HCEC 1CT (cell line): ENCODE data around the gene GDF7.

Experiments used
- DNase-seq: peaks from one replicate; pipeline ENCODE4 v3.0.0-alpha.2; 2017

GDF7 gene

DNA sequence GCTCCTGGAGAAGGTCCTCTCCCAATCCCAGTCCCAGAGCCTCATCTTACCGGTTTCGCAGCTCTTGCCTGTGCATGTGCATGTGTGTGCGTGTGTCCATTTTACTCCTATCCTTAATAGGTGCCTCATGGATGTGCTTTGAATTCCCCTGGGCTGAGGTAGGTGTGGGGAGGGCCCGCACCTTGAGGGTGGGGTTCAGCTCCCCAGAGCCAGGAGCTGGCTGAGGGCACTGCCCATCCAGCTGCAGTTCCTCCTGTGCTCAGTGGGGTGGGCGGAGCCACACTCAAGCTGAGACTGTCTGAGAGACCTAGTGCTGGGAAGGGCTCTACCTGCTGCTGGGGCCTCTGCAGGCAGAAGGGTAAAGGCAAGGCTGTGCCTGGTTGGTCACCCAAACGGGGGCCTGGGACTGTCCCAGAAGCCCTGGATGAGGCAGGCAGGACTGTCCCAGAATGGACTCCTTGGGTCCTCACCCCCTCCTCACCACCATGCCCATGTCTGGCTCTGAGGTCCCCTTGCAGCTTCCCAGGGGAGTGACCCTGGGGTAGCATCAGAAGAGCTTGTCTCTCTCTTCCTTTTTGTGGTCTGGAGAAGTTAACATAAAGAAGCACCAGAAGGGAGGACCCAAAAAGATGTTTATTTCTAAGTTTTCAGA, 8.9 kb downstream of the GDF7 start:
- DNase-seq = no peak

DNA sequence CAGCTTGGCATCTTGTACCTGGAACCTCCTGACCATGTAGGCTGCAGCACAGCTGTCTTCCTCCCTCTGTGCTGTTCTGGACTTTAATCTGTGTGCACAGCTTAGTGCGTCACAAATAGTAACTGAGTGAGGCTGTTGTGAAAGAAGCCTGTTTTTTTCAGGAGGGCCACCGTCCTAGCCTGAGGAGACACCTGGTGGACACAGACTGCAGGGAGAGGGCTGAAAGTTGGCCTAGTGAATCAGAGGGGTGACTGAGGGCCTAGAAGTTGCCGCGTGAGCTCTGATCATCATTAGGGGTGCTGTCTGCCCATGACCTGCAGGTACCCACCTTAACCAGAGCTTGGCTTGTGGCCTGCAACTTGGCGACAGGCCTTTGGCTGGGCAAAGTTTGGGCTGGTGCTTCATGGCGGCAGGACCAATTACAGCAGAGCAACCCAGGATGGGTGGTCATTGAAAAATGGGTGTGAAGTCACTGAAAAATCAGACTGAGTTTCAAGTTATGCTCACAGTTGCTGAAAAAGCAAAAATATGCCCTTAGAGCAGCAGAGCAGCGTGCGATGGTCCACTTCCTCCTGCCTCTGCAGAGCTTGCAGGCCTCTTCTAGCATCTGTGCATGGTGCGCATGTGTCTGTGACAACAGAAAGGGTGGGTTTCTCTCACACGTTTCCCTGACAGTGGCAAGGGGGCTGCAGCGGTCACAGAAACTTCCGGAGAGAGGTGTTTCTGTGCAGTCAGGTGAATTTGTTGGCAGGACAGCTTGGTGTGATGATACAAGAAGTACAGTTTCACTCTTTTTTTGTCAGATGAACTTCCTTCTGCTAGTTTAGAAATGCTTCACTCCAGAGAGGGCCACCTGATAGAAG, 9.6 kb downstream of the GDF7 start:
- DNase-seq = no peak

DNA sequence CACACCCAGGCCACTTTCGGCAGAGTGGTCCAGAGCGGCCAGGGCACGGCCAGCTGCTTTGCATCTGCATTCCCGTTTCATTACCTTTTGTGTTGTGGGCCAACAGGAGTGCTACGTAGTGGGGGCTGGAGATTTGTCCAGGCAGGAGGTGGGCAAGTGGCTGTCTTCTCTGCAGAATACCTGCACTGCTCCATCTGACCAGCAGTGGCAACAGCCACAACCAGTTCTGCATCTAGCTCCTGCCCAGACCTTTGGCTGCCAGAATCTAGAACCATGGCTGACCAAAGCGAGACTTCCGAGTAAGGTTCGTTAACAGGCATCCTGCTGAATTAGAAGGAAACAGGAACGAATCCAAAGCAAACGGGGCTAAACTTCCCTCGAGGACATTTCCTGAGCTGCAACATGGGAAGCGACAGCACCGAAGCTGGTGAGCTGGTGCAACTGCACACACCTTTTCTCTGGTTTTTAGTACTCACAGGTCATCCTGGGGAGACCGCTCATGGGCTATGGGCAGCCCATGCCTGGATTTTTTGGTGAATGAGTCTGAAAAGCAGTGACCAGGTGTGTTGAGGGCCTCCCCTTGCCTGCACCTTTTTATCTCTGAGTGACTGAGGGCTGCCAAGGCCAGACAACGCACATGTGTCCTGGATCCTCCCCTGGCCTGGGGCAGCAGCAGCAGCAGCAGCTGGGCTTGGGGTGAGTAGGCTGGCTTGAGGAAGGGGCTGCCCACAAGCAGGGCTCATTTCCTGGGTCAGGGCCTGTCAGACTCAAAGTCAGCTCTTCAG, 10.5 kb downstream of the GDF7 start:
- DNase-seq = no peak

DNA sequence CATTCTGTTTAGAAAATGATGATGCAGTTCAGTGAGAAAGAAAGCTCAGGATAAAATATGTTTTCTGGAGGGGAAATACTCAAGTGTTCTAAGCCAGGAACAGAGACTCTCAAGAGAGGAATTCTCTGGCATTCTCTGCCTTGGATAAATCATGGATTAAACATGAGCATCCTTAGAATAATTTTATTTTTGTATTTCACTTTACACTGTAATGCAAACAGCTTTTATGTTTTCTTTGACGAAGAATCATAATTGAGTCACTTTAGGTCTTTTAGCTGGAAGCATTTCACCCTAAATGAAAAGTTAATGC, 11.1 kb downstream of the GDF7 start:
- DNase-seq = no peak

DNA sequence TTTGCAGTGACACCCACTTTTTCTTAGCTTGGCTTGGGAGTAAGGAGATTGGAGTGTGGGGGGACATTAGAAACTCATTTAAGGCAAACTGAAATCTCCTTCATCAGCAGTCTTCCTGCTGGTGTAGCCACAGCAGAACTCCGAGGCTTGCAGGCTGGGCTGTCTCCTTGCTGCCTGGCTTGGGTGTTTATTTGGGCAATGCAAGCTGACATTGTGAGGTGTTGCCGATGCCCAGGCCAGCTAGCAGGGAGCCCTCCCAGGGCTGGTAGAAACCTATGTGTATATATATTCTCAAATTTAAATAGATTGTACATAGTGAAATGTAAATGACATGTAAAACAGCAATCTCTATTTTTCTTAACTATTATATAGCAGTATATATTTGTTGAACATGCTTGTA, 11.8 kb downstream of the GDF7 start:
- no peak for DNase-seq

DNA sequence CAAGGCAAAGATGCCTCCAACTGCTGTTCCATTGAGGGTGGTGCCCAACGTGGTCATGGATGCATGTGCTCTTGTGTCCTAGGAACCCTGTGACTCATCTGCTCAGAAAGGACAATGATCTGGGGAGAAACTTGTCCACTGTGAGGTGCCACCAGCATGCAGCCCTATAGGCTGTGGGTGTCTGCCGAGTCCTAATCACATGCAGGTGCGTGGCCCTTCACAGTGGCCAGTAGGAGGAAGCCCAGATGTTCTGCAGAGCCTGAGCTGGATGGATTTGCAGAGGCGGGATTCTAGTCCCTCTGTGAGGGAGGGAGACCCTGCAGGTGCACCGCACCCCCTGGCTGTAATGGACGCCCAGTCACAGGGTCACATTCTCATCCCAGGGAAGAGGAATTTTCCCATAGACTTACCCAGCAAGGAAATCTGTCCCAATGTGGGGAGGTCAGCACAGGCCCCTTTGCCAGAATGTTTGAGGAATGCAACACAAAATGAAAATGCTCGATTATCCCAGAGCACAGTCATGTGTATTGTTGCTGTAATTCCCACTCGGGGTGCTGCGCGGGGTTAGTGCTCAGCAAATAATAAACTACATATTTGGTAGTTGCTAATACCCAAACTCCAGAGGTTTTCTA, 13.9 kb downstream of the GDF7 start:
- DNase-seq = no peak

DNA sequence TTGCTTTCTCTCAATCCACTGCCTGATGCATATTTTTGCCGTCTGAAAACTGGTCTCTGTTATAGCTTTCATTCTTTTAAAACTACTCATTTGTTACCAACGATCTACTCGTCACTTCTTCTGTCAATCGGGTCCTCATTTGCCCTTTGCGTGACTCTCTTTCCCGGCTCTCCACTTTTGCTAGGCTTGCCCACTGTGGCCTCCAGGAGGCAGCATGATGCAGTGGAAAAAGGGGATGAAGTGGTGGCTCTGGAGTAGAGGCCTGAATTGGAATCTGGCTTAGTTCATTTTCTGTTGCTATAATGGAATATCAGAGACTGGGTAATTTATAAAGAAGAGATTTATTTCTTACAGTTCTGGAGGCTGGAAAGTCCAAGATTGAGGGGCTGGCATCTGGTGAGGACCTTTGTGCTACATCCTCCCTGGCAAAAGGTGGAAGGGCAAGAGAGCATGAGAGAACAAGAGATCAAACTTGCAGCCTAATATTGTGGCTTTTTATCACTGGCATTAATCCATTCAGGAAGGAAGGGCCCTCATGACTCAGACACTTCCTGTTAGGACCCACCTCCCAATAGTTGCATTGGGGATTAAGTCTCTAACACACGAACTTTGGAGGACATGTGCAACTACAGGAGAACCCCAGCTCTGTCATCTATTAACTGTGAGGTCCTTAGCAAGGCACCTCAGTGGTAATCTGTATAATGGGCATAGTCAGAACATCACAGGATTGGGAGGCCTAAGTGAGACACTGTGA, 15.4 kb downstream of the GDF7 start:
- peak; percentile 25 for DNase-seq

DNA sequence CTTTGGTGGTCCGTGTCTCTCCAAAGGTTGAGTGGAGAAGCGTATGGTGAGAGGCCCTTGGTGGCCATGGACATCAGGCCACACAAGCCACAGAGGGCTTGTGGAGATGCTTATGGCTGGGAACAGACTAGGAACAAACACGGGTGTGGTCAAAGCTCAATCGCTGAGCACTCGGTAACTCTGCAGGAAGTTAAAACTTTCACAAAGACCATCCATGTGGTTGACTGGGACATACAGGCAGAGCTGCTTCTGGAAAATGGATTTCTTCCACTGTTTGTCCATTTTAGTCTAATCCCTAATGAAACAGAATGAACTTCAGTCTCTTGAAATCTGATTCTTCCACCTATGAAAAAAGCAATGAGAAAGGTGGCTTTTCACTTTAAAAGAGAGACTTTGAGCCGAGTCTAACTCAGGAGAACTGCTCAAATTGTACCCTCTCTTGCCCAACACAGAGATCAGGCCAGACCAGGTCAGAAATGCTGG, 17.7 kb downstream of the GDF7 start:
- no peak for DNase-seq

DNA sequence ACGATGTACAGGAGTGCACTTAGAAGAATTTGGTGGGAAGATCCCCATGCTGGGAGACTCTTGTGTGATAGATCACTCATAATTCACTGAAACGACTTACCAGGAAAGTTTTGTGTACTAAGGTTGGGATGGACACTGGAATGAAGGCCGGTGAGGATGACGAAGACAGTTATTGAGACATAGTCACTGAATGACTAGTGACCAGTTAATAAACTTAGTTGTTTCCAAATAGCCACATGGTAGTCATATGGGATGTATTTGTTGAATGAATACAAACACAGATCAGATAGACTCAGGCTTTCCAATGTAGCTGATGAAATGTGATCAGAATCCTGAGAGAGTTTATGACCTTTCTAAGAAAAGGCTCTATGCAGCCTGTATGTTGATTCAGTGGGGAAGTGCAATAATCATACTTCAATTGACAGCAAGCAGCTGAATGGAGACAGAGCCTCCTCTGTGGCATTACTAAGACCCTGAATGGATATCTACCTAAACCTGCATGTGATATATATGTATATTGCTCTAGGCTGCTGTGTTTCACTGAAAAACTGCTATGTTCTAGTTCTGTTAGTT, 20.4 kb downstream of the GDF7 start:
- no peak for DNase-seq

DNA sequence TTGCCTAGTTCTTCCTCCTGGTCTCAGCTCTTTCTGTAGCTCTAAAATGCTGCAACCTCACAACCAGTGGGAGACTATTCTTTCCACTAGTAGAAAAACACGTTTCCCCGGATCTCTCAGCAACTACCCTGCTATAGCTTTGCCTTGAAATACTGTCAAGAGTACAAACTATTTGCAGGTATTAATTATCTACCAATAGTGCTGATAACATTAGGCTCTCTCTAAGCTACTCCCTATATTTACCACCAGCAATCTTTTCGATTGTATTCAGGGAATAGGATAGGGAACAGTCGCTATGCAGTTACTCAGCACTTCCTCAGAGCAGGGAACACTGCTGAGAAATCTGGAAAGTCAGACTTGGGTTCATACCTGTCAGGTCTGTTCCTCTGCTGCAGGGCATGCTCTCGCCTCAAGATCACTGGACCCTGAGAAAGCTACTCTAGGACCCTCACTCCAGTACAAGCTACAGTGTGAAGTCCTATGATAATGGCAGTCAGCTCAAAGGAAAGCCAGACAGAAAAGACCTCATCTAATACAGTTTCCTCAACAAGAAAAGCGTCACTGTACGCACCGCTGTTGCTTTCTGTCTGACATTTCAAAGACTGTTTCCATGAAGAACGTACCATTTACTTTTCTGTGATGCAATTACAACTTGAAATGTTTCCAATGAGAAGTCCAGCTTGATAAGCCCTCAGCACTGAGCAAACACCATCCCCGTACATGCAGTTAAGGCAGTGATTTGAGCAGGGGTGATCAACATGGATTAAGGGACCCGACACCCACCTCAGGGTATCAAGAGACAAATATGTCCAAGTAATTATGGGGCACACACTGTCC, 22.7 kb downstream of the GDF7 start:
- DNase-seq = no peak

DNA sequence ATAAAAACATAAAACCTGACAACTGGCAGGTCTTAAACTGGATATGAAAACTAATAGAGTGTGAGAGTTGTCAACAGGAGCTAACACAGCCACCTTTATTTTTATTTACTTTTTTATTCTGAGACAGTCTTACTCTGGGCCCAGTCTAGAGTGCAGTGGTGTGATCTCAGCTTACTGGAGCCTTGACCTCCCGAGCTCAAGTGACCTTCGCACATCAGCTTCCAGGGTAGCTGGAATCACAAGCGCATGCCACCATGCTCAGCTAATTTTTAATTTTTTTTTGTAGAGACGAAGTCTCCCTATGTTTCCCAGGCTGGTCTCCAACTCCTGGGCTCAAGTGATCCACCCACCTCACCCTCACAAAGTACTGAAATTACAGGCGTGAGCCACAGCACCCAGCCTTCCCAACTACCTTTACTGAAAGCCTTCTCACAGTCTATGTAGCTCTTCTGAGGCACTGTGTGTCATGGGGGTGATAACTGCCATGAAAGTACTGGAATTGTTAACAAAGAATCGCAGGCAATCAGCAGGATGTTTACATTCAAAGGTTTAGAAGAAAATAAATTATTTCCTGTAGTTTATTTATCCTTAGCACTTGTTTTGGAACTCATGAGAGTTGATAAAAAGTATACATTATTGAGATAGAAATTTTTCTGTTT, 24.3 kb downstream of the GDF7 start:
- no peak for DNase-seq

DNA sequence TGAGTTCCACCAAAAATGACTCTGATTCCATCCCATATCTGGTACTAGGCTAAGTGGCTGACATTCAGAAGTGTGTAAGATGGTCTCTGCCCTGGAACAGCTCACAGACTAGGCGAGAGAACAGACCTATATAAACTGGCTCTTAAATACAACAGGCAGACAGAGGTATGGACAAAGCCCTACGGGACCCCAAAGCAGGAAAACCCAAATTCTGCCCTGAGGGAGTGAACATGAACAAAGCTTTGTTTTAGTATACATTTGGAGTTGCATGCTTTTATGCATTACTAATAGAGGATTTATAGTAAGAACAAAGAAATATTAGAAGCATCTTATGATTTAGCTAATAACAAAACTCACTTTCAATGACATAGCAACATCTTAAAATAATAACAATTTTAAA, 25.1 kb downstream of the GDF7 start:
- DNase-seq = no peak

DNA sequence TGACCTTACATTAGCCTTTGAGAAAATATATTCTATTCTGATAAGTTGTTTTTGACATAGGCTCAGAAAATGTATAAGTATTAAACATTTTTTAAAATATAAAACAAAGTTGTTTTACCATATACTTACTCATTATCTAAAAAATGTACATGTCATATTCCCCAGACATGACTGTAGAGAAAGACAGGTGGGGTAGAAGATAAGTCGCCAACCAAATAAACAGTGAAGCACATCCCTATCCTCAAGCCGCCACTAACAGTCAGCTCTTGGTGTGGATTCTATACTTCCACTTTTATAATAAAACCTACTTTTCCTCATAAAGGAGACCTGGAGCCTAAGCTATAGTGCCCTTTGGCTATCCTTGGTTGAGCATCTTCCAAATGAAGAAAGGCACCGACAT, 26.4 kb downstream of the GDF7 start:
- no peak for DNase-seq

DNA sequence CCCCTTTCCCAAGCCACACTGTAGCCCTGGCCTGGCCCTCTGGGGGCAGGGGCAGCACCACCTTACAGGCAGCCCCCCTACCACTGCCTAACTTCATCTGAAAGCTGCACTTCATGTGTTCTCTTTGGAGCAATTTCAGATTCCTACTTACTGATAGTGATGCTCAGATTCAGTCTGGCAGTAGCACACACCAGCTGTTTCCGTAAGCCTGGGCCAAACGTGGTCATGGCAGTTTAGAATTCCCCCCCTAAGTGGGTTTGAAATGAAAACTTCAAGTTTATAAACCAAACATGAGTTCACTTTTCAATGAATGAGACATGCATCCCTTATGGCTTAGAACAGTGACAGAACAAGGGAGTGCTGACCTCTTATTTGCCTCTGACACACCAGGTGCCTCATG, 29.4 kb downstream of the GDF7 start:
- DNase-seq = no peak

DNA sequence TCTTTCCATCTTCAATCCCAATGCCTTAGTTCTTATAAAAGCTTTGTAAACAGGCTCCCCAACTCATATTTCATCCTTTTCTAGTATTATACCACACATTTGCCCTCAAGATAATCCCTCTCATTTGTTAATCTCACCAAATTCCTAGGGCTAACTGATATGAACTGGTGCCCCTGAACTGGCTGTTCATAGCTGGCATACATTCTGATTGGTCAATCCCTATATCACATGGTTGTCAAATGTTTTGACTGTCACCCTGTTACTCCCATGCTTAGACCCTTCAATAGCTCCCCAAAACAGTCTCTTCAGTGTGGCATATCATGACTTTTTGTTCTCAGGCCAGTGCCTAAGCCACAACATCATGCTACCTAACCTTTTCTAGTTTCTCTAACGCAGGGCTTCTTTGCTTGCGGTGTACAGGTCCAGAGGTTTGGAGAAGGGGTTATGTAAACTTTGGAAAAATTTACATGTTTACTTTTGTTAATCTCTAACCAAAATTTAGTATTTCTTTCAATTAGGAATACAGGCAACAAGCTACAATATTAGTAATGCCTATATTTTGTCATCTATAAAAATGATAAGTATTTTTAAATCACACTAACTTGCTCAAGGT, 30.5 kb downstream of the GDF7 start:
- DNase-seq = no peak

DNA sequence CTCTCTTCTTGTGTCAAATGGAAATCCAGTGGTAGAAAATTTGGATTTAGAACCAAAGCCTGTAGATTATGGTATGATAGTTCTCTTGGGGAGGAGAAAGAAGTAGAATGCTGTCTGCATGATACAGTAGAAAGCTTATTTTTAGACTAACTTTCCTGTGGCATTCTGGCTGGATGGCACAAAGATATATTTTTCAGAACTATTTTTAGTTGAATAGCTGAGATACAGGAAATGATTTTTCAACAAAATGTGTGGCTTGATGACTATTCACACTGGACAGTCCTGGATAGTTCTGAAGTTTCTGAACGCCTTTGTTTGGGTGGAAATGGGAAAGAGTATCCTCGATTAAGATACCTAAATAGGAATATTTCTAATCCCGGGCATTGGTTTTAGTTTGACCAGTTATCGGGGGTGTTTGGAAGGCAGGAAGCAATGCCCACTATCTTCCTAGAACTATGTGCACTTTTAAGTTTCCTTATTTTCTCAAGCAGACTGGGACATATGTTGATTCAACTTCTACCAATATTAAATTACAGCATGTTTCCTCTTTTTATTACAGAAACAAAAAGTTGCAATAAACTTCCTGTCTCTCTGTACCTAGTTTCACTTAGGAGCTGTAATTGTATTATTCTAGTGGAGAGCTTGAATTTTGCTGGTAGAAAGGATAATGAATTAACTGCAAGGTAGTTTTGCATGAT, 32.1 kb downstream of the GDF7 start:
- DNase-seq = no peak

DNA sequence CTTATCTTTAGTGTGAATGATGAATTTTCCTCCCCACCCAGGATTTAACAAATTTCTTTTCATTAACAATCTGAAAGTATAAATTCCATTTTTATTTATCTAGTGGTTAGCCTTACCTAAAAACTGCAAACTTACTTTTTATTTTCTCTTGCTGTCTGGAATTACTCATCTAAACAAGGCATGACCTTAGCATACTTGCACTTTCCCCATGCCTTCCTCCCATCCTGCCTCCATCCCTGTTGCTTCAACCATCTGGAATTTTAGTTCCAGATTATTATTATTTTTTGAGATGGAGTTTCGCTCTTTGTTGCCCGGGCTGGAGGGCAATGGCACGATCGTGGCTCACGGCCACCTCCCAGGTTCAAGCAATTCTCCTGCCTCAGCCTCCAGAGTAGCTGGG, 35.6 kb downstream of the GDF7 start:
- DNase-seq = peak; percentile 65

DNA sequence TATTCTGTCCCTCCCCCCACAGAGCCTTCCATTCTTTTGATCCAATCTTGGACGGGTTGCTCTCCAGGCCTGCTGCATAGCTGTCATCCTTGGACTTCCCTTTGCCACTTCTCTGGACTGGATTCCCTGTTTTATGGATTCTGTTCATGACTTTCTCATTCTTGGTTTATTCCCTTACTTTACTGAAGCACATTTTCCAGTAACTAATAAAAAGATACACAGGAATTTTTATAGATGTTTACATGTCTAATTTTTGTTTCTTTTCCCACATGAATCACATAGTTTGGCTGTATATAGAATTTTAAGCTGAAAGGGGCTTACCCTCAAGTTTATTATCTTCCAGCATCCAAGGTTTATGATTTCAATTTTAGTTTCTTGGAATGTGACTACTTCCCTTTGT, 37.9 kb downstream of the GDF7 start:
- DNase-seq = no peak

DNA sequence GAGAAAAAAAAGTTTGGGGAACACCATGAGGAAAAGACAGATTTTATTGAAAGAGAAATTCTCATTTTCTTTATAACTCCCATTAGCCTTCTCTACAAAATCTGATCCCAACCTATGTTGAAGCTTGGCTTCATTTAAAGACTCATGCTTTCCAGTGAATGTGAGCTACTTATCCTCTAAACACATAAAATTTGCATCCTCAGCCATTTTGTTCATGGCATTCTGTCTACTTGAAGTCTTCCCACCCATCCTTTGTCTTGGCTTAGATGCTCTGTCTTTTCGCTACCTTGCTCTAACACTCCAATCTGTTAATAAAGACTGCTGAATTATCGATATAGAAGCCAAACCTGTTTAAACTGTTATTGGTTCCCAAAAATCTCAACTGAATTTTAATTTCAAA, 39.3 kb downstream of the GDF7 start:
- no peak for DNase-seq

DNA sequence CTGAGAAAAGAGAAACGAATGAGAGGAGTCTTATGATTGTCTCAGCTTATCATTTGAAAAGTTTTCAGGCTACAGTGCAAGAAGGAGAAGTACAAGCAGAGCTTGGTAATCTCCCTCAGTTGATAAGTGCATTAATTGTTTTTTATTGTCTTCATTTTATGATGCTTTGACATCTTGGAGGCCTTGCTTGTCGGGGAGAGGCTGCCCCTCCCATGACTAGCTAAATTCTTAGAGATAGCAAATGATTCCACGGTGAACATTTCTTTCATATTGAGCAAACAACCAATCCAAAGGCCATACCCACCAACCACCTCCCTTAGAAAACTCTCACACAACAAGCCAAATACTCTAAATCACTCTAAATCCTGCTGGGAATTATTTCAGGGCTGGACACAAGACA, 39.8 kb downstream of the GDF7 start:
- no peak for DNase-seq
